ENCODE results near the gene ZNF320. TPM values are rescaled to one million over a fixed set of nuclear protein-coding genes. Genes with fewer than 3 reads are reported as not detected.
A peak's percentile ranks its signal among the peaks of the same experiment; 100 is the strongest.
"Not testable (repeated sequence)": the region's sequence is repeated elsewhere in the genome, so short reads cannot be mapped to it uniquely, and the experiment has no call there.

ZNF320 gene
- total and polyA plus RNA-seq, 9 of the 15 experiments (the other 6 are each of a cell fraction or from before 2014, with no cell fraction given) = 5.4 to 25.6 (median 11.7) TPM

GRCh38 chr19:52935434-52935833 is 38.0 kb upstream of the ZNF320 start (continued):
- TF ChIP-seq ARID1B (IDR thresholded peaks at IDR 0.05) (peak; percentile 56), TEAD4 (IDR thresholded peaks at IDR 0.05; ENCODE audit: low read length) (peak; percentile 38; the same call in 1 of the 2 replicates), TEAD4 (CRISPR knock-in tag; IDR thresholded peaks at IDR 0.05; ENCODE audit: borderline replicate concordance) (no peak), MEIS2 (IDR thresholded peaks at IDR 0.05; ENCODE audit: partially characterized antibody) (peak; percentile 39), HMBOX1 (IDR thresholded peaks at IDR 0.05) (peak; percentile 23; the same call in 1 of the 2 replicates), DDX20 (tag; IDR thresholded peaks at IDR 0.05; ENCODE audit: low read depth) (no peak), ADNP (tag; IDR thresholded peaks at IDR 0.05) (peak; percentile 70; the same call in 1 of the 2 replicates), POLR2H (tag; IDR thresholded peaks at IDR 0.05; ENCODE audit: low read depth) (no peak)

- intact Hi-C loops (cut with micrococcal nuclease) = loop anchor here (2.0 kb wide), 1 partner anchor 38 kb away; the partner anchor contains the start of gene ZNF816
- H3K9ac ChIP-seq (ENCODE audit: insufficient read depth in 1 of 2, low read depth in 2 of 2, low read length in 2 of 2); H3K27ac ChIP-seq (ENCODE audit: extremely low read depth, low read depth, low read length); CTCF ChIA-PET (ENCODE audit: low intra/inter-chr PET ratio); FAIRE-seq; DNase-seq (ENCODE audit: extremely low read depth in 1 of 4, low spot score in 3 of 4); BruUV-seq (replicated peaks); H3K4me3 ChIP-seq; H3K27me3 ChIP-seq (ENCODE audit: control insufficient read depth in 2 of 2, insufficient read depth in 2 of 2, low read length in 2 of 2); ATAC-seq; H2AFZ ChIP-seq (ENCODE audit: low read depth, low read length); H3K4me2 ChIP-seq (ENCODE audit: insufficient read depth, low read length); H4K20me1 ChIP-seq (replicated peaks; ENCODE audit: control insufficient read depth, insufficient read depth, low read length); H3K9me3 ChIP-seq (replicated peaks; ENCODE audit: control insufficient read depth, insufficient read depth, low read depth, low read length); in situ Hi-C loops (cut with MboI); H3K9me1 ChIP-seq (ENCODE audit: control insufficient read depth, insufficient read depth, low read length): not testable (repeated sequence)
- 92% methylated on average over 8 of the region's 9 CpGs for WGBS (ENCODE audit: insufficient coverage, low coverage, missing lambda C conversion rate)
- POLR2A ChIA-PET = interaction anchor here (0.6 to 1.4 kb wide), 4 partner anchors 11 to 174 kb away, joined by 3 to 4 read pairs (median 4); no protein-coding TSS in a partner anchor
- Histone ChIP-seq H3K36me3 (ENCODE audit: control insufficient read depth, insufficient read depth, low read length) (peaks cover 40% of the 10 kb centered on the region), H3K4me1 (replicated peaks in 1 of 2; ENCODE audit: control insufficient read depth in 2 of 2, insufficient read depth in 2 of 2, low read length in 2 of 2) (peaks cover 11 to 13% of the 10 kb centered on the region in 2 experiments; a peak in 3 of 5 replicates), H3K79me2 (ENCODE audit: control insufficient read depth, insufficient read depth, low read length) (peaks cover 24% of the 10 kb centered on the region)
- 0 out of 2 replicates have a peak, but pooled peaks have one; percentile 0 for TF ChIP-seq POLR2G (IDR thresholded peaks at IDR 0.05; ENCODE audit: low read depth, low read length)
Observed at GRCh38 chr19:52924641-52925040, 27.2 kb upstream of the ZNF320 start.

All from K562 (cell line).